ENCODE measurements around the gene MLST8. TPM values are rescaled to one million over a fixed set of nuclear protein-coding genes. Genes with fewer than 3 reads are reported as not detected.

Gene MLST8
- total RNA-seq, 4 donors from 2014 or later: 9.3 to 32.8 (median 21.5) TPM

- TF ChIP-seq POLR2A (IDR thresholded peaks at IDR 0.05) (no peak), CTCF (IDR thresholded peaks at IDR 0.05) (no peak)
- Histone ChIP-seq H3K36me3 (no peaks in the 10 kb centered on the region), H3K27me3 (no peaks in the 10 kb centered on the region), H3K27ac (no peak overlapping the region), H3K4me1 (no peaks in the 10 kb centered on the region), H3K4me3 (no peak overlapping the region), H3K9me3 (no peaks in the 10 kb centered on the region)
- intact Hi-C loops (cut with DNase I; ENCODE audit: low total_unique reads): no loop called here
- no peak for DNase-seq
Measured at GRCh38 chr16:2186505-2186904, 18.7 kb upstream of the MLST8 start.

GRCh38 chr16:2187212-2187611 lies 18.0 kb upstream of the MLST8 start:
- no peaks in the 10 kb centered on the region for H3K36me3 ChIP-seq
- intact Hi-C loops (cut with DNase I; ENCODE audit: low total_unique reads): no loop called here
- no peaks in the 10 kb centered on the region for H3K4me1 ChIP-seq
- TF ChIP-seq CTCF (IDR thresholded peaks at IDR 0.05): no peak
- TF ChIP-seq POLR2A (IDR thresholded peaks at IDR 0.05): no peak
- H3K4me3 ChIP-seq: no peak overlapping the region
- no peaks in the 10 kb centered on the region for H3K9me3 ChIP-seq
- H3K27ac ChIP-seq: no peak overlapping the region
- no peak for DNase-seq
- no peaks in the 10 kb centered on the region for H3K27me3 ChIP-seq

- H3K4me3 ChIP-seq: no peak overlapping the region
- intact Hi-C loops (cut with DNase I; ENCODE audit: low total_unique reads): no loop called here
- no peaks in the 10 kb centered on the region for H3K27me3 ChIP-seq
- H3K9me3 ChIP-seq: no peaks in the 10 kb centered on the region
- H3K4me1 ChIP-seq: no peaks in the 10 kb centered on the region
- no peak for TF ChIP-seq POLR2A (IDR thresholded peaks at IDR 0.05)
- TF ChIP-seq CTCF (IDR thresholded peaks at IDR 0.05): no peak
- no peak overlapping the region for H3K27ac ChIP-seq
- no peak for DNase-seq
- no peaks in the 10 kb centered on the region for H3K36me3 ChIP-seq
Measured at GRCh38 chr16:2188395-2188794, 16.9 kb upstream of the MLST8 start.

- H3K9me3 ChIP-seq: no peaks in the 10 kb centered on the region
- no peaks in the 10 kb centered on the region for H3K36me3 ChIP-seq
- intact Hi-C loops (cut with DNase I; ENCODE audit: low total_unique reads): no loop called here
Measured at GRCh38 chr16:2189252-2189893, 15.9 kb upstream of the MLST8 start.

More at GRCh38 chr16:2189252-2189893, 15.9 kb upstream of the MLST8 start:
- Histone ChIP-seq H3K27ac (no peak overlapping the region), H3K27me3 (no peaks in the 10 kb centered on the region), H3K4me3 (no peak overlapping the region), H3K4me1 (no peaks in the 10 kb centered on the region)
- no peak for DNase-seq
- no peak for TF ChIP-seq POLR2A (IDR thresholded peaks at IDR 0.05)
- no peak for TF ChIP-seq CTCF (IDR thresholded peaks at IDR 0.05)

All from uterus (tissue), 4 donors.